Cerebellar nuclear complex (tissue), 1 donor: ENCODE results near the gene PIP5K1C.
A peak's percentile ranks its signal among the peaks of the same experiment; 100 is the strongest.
"Not testable (repeated sequence)": the region's sequence is repeated elsewhere in the genome, so short reads cannot be mapped to it uniquely, and the experiment has no call there.

Experiments
- DNase-seq, 2 experiments: peaks; one replicate each; lab custom pipeline; 2025; lab: John Stamatoyannopoulos, UW

Gene PIP5K1C

GRCh38 chr19:3673506-3674439 lies 26.5 kb downstream of the PIP5K1C start:
- no peak for DNase-seq

GRCh38 chr19:3672993-3673392 lies 27.3 kb downstream of the PIP5K1C start:
- DNase-seq: no peak

DNA sequence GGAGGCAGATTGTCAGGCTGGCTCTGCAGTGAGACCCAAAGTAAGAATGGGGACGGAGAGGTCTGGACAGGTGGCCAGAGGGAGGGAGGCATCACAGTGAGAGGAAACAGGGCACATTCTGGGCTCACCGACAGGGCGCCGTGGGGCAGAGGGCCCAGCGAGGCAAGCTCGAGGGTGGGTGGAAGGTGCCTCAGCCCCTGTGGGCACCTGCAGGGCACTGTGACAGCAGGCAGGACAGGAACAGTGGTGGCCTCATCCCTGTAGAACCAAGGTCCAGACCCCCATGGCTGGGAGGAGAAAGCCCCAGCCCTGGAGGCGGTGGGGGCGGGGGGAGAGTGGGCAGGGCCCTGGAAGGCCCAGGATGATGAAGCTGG lies 27.7 kb downstream of the PIP5K1C start:
- no peak for DNase-seq

GRCh38 chr19:3671680-3672574 lies 28.3 kb downstream of the PIP5K1C start:
- no peak for DNase-seq

DNA sequence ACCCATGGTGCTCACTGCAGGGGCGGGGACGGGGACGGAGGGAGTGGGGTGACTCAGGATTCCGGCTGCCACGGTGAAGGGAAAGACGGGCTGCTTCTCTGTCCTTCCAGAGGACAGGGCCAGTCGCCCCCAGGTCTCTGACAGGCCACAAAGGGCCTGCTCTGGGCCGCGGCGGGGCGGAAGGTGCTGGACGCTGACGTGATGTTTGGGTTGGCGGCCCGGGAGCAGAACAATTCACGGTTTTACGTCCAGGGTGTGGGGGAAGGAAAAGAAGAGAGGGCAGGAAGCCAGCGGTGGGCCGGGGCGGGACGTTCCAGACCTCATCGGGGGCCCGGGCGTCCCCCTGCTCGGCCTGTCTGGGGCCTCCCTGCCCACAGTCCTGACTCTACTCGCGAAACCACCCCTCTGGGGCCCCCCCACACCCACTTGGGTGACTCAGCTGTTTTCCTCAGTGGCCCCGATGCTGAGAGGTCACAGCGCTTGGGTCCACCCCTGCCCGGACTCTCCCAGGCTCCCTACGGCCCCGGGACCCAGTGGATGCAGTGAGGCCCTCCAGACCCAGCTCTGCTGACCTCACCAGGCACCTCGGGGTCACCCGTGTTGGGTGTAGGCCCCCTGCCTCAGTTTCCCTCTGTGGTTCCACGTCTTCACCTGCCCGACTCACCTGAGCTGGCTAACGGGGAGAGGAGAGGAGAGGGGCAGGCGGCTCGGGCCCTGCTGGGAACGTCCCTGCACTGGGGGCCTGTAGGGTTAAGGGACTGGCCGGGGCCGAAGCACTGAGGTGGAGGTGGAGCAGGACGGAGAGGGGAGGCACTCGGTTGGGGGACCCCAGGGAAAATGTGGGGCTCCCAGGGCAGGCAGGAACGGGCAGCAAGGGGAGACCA lies 29.2 kb downstream of the PIP5K1C start:
- no peak for DNase-seq

DNA sequence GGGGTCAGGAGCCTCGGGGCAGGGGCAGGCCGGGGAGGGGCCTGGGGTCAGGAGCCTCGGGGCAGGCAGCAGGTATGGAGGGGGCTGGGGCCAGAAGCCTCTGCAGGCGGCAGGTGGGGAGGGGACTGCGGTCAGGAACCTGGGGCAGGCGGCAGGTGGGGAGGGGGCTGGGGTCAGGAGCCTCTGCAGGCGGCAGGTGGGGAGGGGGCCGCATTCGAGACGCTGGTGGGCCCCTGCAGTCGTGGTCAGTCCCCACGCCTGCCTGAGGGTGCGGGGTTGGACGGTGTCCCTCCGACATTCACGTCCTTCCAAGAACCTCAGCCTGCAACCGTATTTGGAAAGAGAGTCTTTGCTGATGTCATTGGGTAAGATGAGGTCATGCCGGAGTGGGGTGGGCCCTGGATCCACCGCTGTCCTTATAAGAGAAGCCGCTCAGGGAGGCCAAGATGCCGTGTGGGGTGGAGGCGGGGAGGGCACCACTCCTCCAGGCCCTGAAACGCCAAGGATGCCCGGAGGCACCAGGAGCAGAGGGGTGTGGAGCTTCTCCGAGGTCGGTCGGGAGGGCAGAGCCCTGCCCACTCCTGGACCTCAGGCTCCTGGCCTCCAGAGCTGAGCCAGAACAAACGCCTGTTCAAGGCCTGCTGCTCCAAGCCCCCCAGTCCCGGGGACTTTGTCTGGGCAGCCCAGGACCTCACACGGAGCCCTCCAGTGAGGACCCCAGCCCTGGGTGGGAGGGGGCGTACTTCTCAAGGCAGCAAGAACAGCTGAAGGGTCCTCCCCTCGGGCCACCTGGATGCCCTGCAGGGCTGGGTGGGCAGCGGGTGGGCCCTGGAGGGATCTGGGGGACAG lies 30.1 kb downstream of the PIP5K1C start:
- DNase-seq: no peak

DNA sequence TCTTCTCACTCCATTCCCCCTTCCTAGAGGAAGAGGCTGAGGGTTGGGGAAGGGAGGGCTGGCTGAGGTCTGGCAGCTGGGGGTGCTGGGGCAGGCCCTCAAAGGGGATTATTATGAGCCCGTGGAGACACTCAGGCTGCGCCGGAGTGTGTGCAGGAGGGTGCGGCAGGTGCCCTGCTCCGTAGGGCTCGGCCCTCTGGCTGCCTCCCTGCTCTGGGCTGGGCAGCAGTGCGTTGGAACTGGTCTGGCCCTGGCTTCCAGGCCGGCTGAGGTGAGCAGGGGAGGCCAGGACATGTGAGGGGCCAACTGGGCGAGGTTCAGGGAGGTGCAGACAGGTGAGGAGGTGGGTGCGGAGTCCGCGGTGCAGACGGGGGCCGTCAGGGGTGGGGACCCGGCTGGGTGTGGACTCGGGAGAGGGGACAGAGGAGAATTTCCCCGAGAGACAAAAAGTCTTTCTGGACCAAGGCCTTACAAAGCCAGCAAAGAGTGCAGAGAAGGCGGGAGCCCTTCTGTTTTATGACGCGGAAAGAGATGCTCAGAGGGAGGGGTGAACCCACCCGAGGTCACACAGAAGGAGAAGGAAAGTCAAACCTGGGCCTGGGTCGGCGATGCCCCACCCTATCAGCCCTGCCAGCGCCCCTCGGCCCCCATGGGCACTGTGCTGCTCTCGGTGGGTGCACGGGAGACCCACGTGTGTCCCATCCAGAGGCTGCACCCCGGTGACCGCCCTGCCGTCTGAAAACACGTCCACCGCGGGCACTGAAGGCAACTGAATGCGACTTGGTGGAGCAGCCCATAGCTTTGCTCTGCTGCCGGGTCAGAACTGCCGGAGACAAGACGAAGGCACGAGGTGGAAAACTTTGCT lies 31.0 kb downstream of the PIP5K1C start:
- peak in 1 of 2 experiments; percentile 12 for DNase-seq

DNA sequence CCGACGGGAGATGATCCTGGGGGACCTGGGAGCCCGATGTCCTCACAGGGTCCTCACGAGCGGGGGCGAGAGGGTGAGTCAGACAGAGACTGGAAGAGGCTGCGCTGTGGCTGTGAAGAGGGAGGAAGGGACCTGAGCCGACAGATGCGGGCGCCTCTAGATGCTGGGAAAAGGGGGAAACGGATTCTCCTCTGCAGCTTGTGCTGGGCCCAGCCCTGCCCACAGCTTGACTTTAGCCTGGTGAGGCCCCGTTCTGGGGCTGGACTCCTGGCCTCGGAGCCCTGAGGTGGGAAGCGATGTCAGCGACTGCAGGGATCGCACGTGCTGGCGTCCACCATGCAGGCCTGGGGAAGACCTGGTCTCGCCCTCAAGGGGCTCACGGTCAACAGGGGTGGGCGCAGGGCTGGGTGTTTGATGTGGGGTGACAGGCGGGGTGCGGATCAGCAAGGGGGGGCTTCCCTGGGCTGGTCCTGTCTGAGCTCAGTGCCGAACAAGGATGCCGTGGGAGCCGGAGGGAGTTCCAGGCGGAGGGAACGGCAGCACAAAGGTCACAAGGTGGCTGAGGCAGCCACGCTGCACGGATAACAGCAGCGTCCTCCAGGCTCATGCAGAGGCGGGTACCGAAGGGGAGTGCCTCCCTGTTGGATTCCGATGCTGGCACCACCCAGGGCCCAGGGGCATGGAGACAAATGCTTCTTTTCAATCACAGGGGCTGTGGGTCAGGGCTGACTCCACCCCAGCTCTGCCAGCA lies 31.8 kb downstream of the PIP5K1C start:
- no peak for DNase-seq

- no peak for DNase-seq
Observed at GRCh38 chr19:3667766-3668165, 32.5 kb downstream of the PIP5K1C start.

GRCh38 chr19:3667037-3667638 lies 33.1 kb downstream of the PIP5K1C start:
- no peak for DNase-seq

DNA sequence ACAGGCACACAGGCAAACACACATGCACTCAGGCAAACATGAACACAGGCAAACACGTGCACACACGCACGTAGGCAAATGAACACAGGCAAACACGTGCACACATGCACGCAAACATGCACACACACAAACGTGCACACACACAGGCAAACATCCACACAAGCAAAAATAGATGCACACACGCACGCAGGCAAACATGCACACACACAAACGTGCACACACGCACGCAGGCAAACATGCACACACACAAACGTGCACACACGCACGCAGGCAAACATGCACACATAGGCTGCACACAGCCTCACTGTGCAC lies 33.8 kb downstream of the PIP5K1C start:
- not testable (repeated sequence) for DNase-seq

DNA sequence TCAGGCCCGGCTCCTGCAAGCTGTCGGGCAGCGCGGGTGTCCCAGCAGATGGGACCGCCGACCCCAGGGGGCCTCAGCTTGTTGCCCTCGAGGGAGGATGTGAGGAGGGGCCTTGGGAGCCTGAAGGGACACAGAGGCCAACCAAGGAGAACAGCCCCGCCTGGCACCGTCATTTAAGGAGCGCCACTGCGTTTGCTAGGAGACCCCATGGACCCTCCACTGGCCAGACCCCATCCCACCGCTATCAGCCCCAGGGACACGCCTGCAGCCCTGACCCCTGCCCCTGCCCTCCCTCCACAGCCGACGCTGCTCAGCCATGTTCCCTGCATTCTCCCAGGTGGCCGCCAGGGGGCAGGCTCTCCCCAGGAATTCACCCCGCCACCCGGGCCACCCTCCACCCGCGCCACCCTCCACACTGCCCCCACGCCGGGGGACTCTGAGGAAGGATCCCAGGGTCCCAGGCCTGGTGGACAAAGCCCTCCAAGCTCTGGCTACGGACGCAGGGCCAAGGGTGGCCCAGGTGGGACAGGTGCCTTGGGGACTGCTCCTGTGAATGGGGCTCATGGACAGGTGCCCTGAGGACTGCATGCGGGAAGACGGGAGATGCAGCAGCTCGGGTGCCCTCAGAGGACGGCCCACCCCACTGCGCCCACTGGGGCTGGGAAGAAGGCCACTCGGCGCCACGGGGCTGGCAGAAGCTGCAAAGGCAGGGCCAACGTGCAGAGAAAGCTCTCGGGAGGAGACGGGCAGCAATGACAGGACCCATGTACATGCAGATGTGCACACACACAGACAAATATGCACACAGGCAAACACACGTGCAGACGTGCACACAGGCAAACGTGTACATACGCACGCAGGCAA lies 34.4 kb downstream of the PIP5K1C start:
- DNase-seq: peak in 1 of 2 experiments; percentile 30

DNA sequence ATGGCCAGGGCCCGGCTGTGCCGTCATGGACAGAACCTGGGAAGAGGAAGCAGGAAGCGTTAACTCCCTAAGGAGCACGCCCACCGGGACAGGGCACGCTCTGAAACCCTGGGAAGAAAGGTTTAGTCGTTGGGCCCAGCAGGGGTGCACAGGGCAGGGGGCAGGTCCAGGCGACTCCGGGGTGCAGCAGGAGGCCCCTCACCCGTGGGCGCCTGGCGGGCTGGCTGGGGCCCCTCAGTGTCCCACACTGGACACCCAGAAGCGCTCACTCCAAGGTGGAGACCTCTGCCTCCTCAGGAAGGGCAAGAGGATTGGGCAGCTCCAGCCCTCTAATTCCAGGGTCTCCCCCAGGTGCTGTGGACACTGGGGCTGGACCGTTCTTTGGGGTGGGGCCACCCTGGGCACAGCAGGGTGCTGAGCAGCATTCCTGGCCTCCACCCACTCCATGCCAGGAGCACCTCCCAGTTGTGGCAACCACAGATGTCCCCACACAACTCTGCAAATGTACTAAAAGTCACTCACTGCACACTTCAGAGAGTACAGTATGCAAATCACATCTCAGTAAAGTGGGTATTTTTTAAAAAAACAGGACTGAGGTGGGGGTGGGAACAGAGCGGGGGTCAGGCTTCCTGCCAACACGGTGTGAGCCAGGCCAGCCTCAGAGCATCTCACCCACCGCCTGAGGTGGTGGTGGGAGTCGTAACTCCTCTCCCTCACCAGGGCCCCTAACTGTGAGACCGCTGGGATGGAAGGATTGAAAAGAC lies 35.2 kb downstream of the PIP5K1C start:
- DNase-seq: no peak

GRCh38 chr19:3663838-3664237 lies 36.4 kb downstream of the PIP5K1C start:
- DNase-seq: no peak

DNA sequence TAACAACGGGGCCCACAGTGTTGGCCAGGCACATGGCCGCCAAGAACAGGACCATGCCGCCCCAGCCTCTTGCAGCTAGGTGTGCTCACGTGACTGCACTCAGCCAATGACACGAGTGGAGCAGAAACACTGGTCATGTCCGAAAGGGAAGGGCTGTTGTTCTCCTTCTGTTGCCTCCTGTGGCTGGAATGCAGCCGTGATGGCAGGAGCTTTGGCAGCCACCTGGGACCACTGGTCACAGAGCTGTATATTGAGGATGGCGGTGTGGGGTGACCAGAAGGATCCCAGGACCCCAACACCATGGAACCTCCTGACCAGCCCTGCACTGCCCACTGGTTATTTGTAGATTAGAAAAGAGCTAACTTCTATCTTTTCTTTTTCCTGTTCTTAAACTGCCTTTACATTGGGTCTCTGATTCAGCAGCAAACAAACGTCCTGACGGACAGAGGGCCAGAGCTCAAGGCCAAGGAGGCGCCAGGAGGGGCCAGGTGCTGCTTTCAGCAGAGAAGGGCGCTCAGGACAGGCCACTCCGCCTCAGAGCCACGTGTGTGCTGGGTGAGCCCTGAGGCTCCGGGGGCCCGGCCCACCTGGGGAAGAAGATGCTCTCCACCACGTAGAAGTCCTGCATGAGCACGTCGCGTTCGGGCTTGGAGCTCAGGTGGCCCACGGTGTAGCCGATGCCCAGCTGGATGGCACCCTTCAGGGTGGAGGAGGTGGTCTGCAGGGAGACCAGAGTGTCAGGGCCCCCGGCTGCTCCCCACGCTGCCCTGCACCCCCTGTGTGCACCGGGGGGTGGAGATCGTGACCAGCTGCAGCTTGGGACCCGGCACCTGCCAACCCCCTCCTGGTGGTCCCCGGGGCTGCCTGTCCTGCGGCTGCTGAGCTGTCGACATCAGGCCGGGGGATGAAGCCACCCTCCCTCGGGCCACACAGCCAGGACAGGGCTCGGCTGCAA lies 38.7 kb downstream of the PIP5K1C start:
- DNase-seq: no peak
